B cell (primary cell): ENCODE data around the gene CUL3. TPM values are rescaled to one million over a fixed set of nuclear protein-coding genes. Genes with fewer than 3 reads are reported as not detected.
A peak's percentile ranks its signal among the peaks of the same experiment; 100 is the strongest.

Experiments
- ATAC-seq: fragments of 200-7000 bp; cut with Tn5 transposase; one replicate; pipeline ENCODE4 v1.10.0; 2021; ENCODE audit warnings: low read depth, mild to moderate bottlenecking, moderate number of reproducible peaks, moderate library complexity
- CTCF ChIA-PET: fragments of 350-600 bp; sonication (Branson Sonifier 250); formaldehyde crosslinking; loops from one replicate; lab custom pipeline; 2021; ENCODE audit warnings: antibody characterized with exemption, inconsistent platforms; lab: Charles Lee
- POLR2A ChIA-PET: fragments of 350-600 bp; sonication (Branson Sonifier 250); formaldehyde crosslinking; loops from one replicate; lab custom pipeline; 2021; ENCODE audit warnings: antibody characterized with exemption; lab: Charles Lee
- DNase-seq: peaks from one replicate; pipeline ENCODE4 v3.0.0; 2013
- H2AFZ ChIP-seq: 2 replicates; pipeline ENCODE4 v1.6.1; 2012; ENCODE audit warnings: mild to moderate bottlenecking, low read depth, low read length; ENCODE audit not compliant: insufficient read depth, poor library complexity, severe bottlenecking
- H3K27ac ChIP-seq, 2 donors: 1 replicate in 1 of 2; 2 replicates in 1 of 2; pipeline ENCODE4 v1.5.1; 2012 to 2013; ENCODE audit warnings: low read length in 2 of 2, mild to moderate bottlenecking in 2 of 2, moderate library complexity in 1 of 2
- H3K27me3 ChIP-seq, 4 experiments: fragments of 200-600 bp in 1 of 4; sonication (generic) in 1 of 4; replicated peaks in 1 of 4; 1 replicate in 2 of 4; 2 replicates in 2 of 4; pipeline versions ENCODE4 v1.6.1 to v1.7.0; 2013 to 2016; ENCODE audit warnings: low read length in 3 of 4, mild to moderate bottlenecking in 2 of 4, mixed read lengths in 1 of 4, moderate library complexity in 1 of 4; ENCODE audit not compliant: insufficient read depth in 4 of 4, control insufficient read depth in 3 of 4; ENCODE audit errors: control extremely low read depth in 1 of 4
- H3K36me3 ChIP-seq, 2 experiments: replicated peaks in 1 of 2; 1 replicate in 1 of 2; 2 replicates in 1 of 2; pipeline versions ENCODE4 v1.6.1 to v1.7.1; 2013; ENCODE audit warnings: low read length in 1 of 2; ENCODE audit not compliant: insufficient read depth in 2 of 2, control insufficient read depth in 1 of 2; ENCODE audit errors: control extremely low read depth in 1 of 2, extremely low read depth in 1 of 2
- H3K4me1 ChIP-seq, 2 donors: fragments of 200-600 bp in 1 of 2; sonication (generic) in 1 of 2; 1 replicate in 1 of 2; 2 replicates in 1 of 2; pipeline versions ENCODE4 v1.5.1 to v1.6.1; 2013 to 2017; ENCODE audit warnings: low read length in 2 of 2; ENCODE audit not compliant: control insufficient read depth in 2 of 2, insufficient read depth in 2 of 2
- H3K4me2 ChIP-seq: replicated peaks from 2 replicates; pipeline ENCODE3; 2012; ENCODE audit warnings: mild to moderate bottlenecking, low read depth, low read length; ENCODE audit not compliant: poor library complexity, severe bottlenecking
- H3K4me3 ChIP-seq, 5 experiments: fragments of 200-600 bp in 1 of 5; sonication (generic) in 1 of 5; 1 replicate in 3 of 5; 2 replicates in 2 of 5; pipeline versions ENCODE4 v1.5.1 to v1.7.0; 2011 to 2016; ENCODE audit warnings: low read length in 4 of 5, mild to moderate bottlenecking in 4 of 5, low read depth in 2 of 5, control low read depth in 1 of 5, moderate library complexity in 1 of 5; ENCODE audit not compliant: insufficient read depth in 1 of 5; ENCODE audit errors: control extremely low read depth in 1 of 5, extremely low read depth in 1 of 5
- H3K79me2 ChIP-seq: fragments of 200-600 bp; sonication (generic); one replicate; pipeline ENCODE4 v1.6.0; 2016; ENCODE audit warnings: low read length; ENCODE audit not compliant: control insufficient read depth, insufficient read depth
- H3K9ac ChIP-seq: fragments of 200-600 bp; sonication (generic); 2 replicates; pipeline ENCODE4 v1.6.1; 2017; ENCODE audit warnings: mild to moderate bottlenecking, low read length, moderate library complexity
- H3K9me3 ChIP-seq, 3 donors: one replicate each; pipeline versions ENCODE4 v1.6.1 to v1.7.1; 2013; ENCODE audit warnings: low read length in 2 of 3; ENCODE audit not compliant: control insufficient read depth in 2 of 3, insufficient read depth in 1 of 3; ENCODE audit errors: control extremely low read depth in 1 of 3
- H4K20me1 ChIP-seq: 2 replicates; pipeline ENCODE4 v1.6.0; 2012; ENCODE audit warnings: mild to moderate bottlenecking, low read length; ENCODE audit not compliant: insufficient read depth, control insufficient read depth, poor library complexity, severe bottlenecking
- H3K27ac Mint-ChIP-seq: one replicate; pipeline ENCODE4 v1.8.0; 2021; ENCODE audit warnings: mixed read lengths
- H3K27me3 Mint-ChIP-seq: one replicate; pipeline ENCODE4 v1.8.0; 2021; ENCODE audit warnings: mixed read lengths
- H3K4me1 Mint-ChIP-seq: one replicate; pipeline ENCODE4 v1.8.0; 2021; ENCODE audit warnings: mixed read lengths
- H3K4me3 Mint-ChIP-seq: one replicate; pipeline ENCODE4 v1.8.0; 2021; ENCODE audit warnings: mixed read lengths
- H3K9me3 Mint-ChIP-seq: one replicate; pipeline ENCODE4 v1.8.0; 2022; ENCODE audit warnings: mixed read lengths; ENCODE audit not compliant: insufficient read depth
- EZH2 ChIP-seq: IDR thresholded peaks from 2 replicates; pipeline ENCODE4 v1.6.1; 2012; ENCODE audit warnings: borderline replicate concordance, low read depth, mild to moderate bottlenecking, moderate library complexity, low read length; ENCODE audit not compliant: insufficient read depth, poor library complexity, severe bottlenecking
- whole genome bisulfite sequencing: methylation state at CpG from one replicate; pipeline ENCODE4 v1.1.5; 2013; ENCODE audit warnings: missing lambda C conversion rate; ENCODE audit not compliant: insufficient coverage; 5-methylcytosine and 5-hydroxymethylcytosine counted together
- intact Hi-C: fragments of 100-400 bp; cut with micrococcal nuclease; formaldehyde crosslinking; loops from one replicate; pipeline ENCODE4 v1.10.0; 2022
- polyA plus RNA-seq: library from polyadenylated mRNA; depleted of rRNA; stranded (reverse); fragments of >200 nt; gene quantifications from 2 replicates; pipeline ENCODE4 v1.2.3, GENCODE V29; 2012
- total RNA-seq, 2 donors: library from RNA; stranded (reverse); fragments of 120-200 nt in 1 of 2; gene quantifications; 1 replicate in 1 of 2; 2 replicates in 1 of 2; pipeline versions ENCODE4 v1.2.3 to v1.2.4, GENCODE V29; 2013 to 2022
- TF ChIP-seq, protein P1 (sequence below): fragments of 200-600 bp; IDR thresholded peaks from one replicate; pipeline ENCODE4 v1.8.0; 2022; ENCODE audit warnings: antibody characterized with exemption, mild to moderate bottlenecking

The CUL3 gene
- total and polyA plus RNA-seq, 2 donors (not counting 1 experiment from before 2014, with no cell fraction given), result 31.1 to 138 TPM

DNA sequence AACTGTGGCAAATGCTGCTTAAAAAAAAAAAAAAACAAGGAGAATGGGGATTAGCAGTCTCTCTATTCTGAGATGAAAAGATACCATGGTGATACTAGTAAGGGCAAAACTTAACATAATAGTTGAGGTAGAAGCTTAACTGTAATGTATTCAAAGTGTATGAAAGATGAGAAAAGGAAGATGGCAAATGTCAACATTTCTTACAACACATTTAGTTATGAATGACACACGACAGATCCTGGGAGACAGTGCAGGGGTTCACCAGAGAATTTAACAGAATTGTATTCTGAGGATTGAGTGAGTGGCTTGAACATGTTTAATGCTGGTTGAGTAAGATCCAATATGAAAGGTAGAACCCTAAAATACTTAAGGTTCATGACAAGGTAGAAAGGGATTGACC is 52.7 kb downstream of the CUL3 start:
- no peak overlapping the region for H3K4me3 Mint-ChIP-seq
- ATAC-seq, result no peak
- no peaks in the 10 kb centered on the region for H3K9me3 Mint-ChIP-seq
- Histone ChIP-seq H3K4me1 (peaks cover 6 to 17% of the 10 kb centered on the region in 2 donors), H3K27me3 (no peaks in the 10 kb centered on the region), H3K36me3 (peaks cover 2 to 34% of the 10 kb centered on the region in 2 experiments), H3K9me3 (no peaks in the 10 kb centered on the region), H3K9ac (no peak overlapping the region), H3K4me3 (no peak overlapping the region), H3K27ac (peak overlapping the region in 1 of 2 donors; percentile 50), H3K79me2 (peaks cover 98% of the 10 kb centered on the region), H3K4me2 (no peak overlapping the region), H2AFZ (no peak overlapping the region), H4K20me1 (peaks cover 18% of the 10 kb centered on the region)
- no peak for TF ChIP-seq EZH2
- TF ChIP-seq, protein P1, sequence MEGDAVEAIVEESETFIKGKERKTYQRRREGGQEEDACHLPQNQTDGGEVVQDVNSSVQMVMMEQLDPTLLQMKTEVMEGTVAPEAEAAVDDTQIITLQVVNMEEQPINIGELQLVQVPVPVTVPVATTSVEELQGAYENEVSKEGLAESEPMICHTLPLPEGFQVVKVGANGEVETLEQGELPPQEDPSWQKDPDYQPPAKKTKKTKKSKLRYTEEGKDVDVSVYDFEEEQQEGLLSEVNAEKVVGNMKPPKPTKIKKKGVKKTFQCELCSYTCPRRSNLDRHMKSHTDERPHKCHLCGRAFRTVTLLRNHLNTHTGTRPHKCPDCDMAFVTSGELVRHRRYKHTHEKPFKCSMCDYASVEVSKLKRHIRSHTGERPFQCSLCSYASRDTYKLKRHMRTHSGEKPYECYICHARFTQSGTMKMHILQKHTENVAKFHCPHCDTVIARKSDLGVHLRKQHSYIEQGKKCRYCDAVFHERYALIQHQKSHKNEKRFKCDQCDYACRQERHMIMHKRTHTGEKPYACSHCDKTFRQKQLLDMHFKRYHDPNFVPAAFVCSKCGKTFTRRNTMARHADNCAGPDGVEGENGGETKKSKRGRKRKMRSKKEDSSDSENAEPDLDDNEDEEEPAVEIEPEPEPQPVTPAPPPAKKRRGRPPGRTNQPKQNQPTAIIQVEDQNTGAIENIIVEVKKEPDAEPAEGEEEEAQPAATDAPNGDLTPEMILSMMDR, result no peak
- no peaks in the 10 kb centered on the region for H3K27me3 Mint-ChIP-seq
- no peak for DNase-seq
- intact Hi-C loops, result loop anchor here (2.0 kb wide), 1 partner anchor 42 kb away; no protein-coding TSS in a partner anchor
- H3K4me1 Mint-ChIP-seq, result peaks cover 53% of the 10 kb centered on the region
- CTCF ChIA-PET, result interaction anchor here (1.4 kb wide), 1 partner anchor 9 kb away, joined by 4 read pairs; no protein-coding TSS in a partner anchor
- H3K27ac Mint-ChIP-seq, result peak overlapping the region; percentile 42
- no CpG with 5 or more reads among the region's 1 CpG for WGBS
- POLR2A ChIA-PET, result interaction anchor here (0.6 to 1.1 kb wide), 3 partner anchors 9 to 123 kb away, joined by 3 to 6 read pairs (median 4); no protein-coding TSS in a partner anchor

DNA sequence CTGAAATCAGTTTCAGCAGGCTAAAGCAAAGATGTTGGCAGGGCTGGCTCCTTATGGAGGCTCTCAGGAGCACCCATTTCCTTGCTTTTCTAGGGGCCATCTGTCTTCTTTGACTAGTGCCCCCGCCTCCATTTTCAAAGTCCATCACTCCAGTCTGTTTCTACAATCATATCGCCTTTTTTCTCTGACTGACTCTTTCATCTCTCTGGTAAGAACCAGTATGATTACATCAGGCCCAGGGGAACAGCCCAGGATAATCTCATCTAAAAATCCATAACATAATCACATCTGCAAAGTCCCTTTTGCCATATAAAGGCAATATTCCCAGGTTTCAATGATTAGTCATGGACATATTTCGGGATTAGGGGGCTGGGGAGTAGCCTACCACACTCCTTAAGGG is 57.0 kb downstream of the CUL3 start:
- no peaks in the 10 kb centered on the region for H3K9me3 ChIP-seq
- no peaks in the 10 kb centered on the region for H3K27me3 ChIP-seq
- peaks cover 0 to 16% of the 10 kb centered on the region in 2 experiments for H3K36me3 ChIP-seq
- Mint-ChIP-seq H3K4me3 (no peak overlapping the region), H3K4me1 (peaks cover 74% of the 10 kb centered on the region), H3K27me3 (no peaks in the 10 kb centered on the region), H3K27ac (peak overlapping the region; percentile 54), H3K9me3 (no peaks in the 10 kb centered on the region)
- WGBS, result 100% methylated on average over 1 of the region's 3 CpGs
- POLR2A ChIA-PET, result no interaction called here
- H3K9ac ChIP-seq, result no peak overlapping the region
- no peak overlapping the region for H3K4me2 ChIP-seq
- no peak for DNase-seq
- no peak overlapping the region for H2AFZ ChIP-seq
- H3K4me3 ChIP-seq, result no peak overlapping the region
- no peak for ATAC-seq
- no peaks in the 10 kb centered on the region for H4K20me1 ChIP-seq
- H3K4me1 ChIP-seq, result peaks cover 36 to 58% of the 10 kb centered on the region in 2 donors
- intact Hi-C loops, result loop anchor here (5.0 kb wide), 1 partner anchor 36 kb away; no protein-coding TSS in a partner anchor
- peaks cover 100% of the 10 kb centered on the region for H3K79me2 ChIP-seq
- peak overlapping the region in 1 of 2 donors; percentile 76 for H3K27ac ChIP-seq
- CTCF ChIA-PET, result no interaction called here
- TF ChIP-seq, protein P1, result no peak
- no peak for TF ChIP-seq EZH2
